ENCODE measurements around the gene PDE4C.

- TF ChIP-seq CTCF (IDR thresholded peaks at IDR 0.05) (no peak), POLR2A (IDR thresholded peaks at IDR 0.05) (no peak), POLR2AphosphoS5 (IDR thresholded peaks at IDR 0.05) (no peak), EP300 (IDR thresholded peaks at IDR 0.05) (no peak)
Observed at GRCh38 chr19:18190278-18190677, 36.0 kb downstream of the PDE4C start.
